HG03064 (cell line): ENCODE results near the gene HSPB6.

ENCODE experiments used
- ATAC-seq: cut with Tn5 transposase; IDR thresholded peaks from one replicate; pipeline ENCODE4 v1.9.1; 2021; ENCODE audit warnings: low read depth; ENCODE audit not compliant: unreplicated experiment

HSPB6 gene

GRCh38 chr19:35718345-35719041, 38.3 kb downstream of the HSPB6 start:
- ATAC-seq = peak; percentile 3

GRCh38 chr19:35717665-35718344, 39.0 kb downstream of the HSPB6 start, which contains the start of gene KMT2B:
Gene KMT2B, plus strand, starts transcription at chr19:35718003. Its CDS starts 16 bp downstream, at chr19:35718019.
- ATAC-seq = peak; percentile 41

- ATAC-seq = peak; percentile 43
Measured at GRCh38 chr19:35716801-35717664, 39.8 kb downstream of the HSPB6 start.

GRCh38 chr19:35715981-35716800, 40.6 kb downstream of the HSPB6 start:
- no peak for ATAC-seq

GRCh38 chr19:35715355-35715809, 41.4 kb downstream of the HSPB6 start:
- no peak for ATAC-seq

- no peak for ATAC-seq
Measured at GRCh38 chr19:35714601-35715354, 42.1 kb downstream of the HSPB6 start.

GRCh38 chr19:35713904-35714495, 42.8 kb downstream of the HSPB6 start:
- ATAC-seq = no peak

GRCh38 chr19:35713506-35713850, 43.4 kb downstream of the HSPB6 start:
- ATAC-seq = no peak

GRCh38 chr19:35712567-35713505, 44.0 kb downstream of the HSPB6 start:
- ATAC-seq = no peak

- ATAC-seq = no peak
Measured at GRCh38 chr19:35710784-35711723, 45.8 kb downstream of the HSPB6 start.

GRCh38 chr19:35708391-35708790, 48.4 kb downstream of the HSPB6 start:
- ATAC-seq = no peak
